GM12864 (cell line): ENCODE measurements around the gene YTHDC1.
"Not testable (repeated sequence)": the region's sequence is repeated elsewhere in the genome, so short reads cannot be mapped to it uniquely, and the experiment has no call there.

Source experiments
- DNase-seq: peaks from one replicate; pipeline ENCODE4 v3.0.0-alpha.2; 2011; ENCODE audit warnings: low read depth
- H3K4me3 ChIP-seq: 2 replicates; pipeline ENCODE4 v1.5.1; 2011; ENCODE audit warnings: mild to moderate bottlenecking, low read depth, low read length, control low read depth
- CTCF ChIP-seq: IDR thresholded peaks from 2 replicates; pipeline ENCODE4 v1.5.1; 2011; ENCODE audit warnings: low read depth, mild to moderate bottlenecking, moderate library complexity, low read length, control low read depth, inconsistent platforms; ENCODE audit errors: missing control alignments

The YTHDC1 gene

GRCh38 chr4:68299492-68300457 lies 50.1 kb downstream of the YTHDC1 start:
- H3K4me3 ChIP-seq = no peak overlapping the region
- no peak for DNase-seq
- no peak for TF ChIP-seq CTCF

- no peak overlapping the region for H3K4me3 ChIP-seq
- no peak for DNase-seq
- TF ChIP-seq CTCF = no peak
These were observed 52.8 kb downstream of the YTHDC1 start for GRCh38 chr4:68297137-68297536.

GRCh38 chr4:68291256-68291655 lies 58.6 kb downstream of the YTHDC1 start:
- H3K4me3 ChIP-seq = no peak overlapping the region
- no peak for TF ChIP-seq CTCF
- DNase-seq = no peak

GRCh38 chr4:68288393-68288740 lies 61.5 kb downstream of the YTHDC1 start:
- no peak overlapping the region for H3K4me3 ChIP-seq
- DNase-seq = no peak
- TF ChIP-seq CTCF = no peak

GRCh38 chr4:68287704-68288392 lies 62.0 kb downstream of the YTHDC1 start:
- DNase-seq = no peak
- H3K4me3 ChIP-seq = no peak overlapping the region
- TF ChIP-seq CTCF = no peak

- DNase-seq = no peak
- TF ChIP-seq CTCF = no peak
These were observed 66.2 kb downstream of the YTHDC1 start for GRCh38 chr4:68283714-68284113.

GRCh38 chr4:68283095-68283494 lies 66.8 kb downstream of the YTHDC1 start:
- H3K4me3 ChIP-seq = no peak overlapping the region
- DNase-seq = no peak
- no peak for TF ChIP-seq CTCF

More at GRCh38 chr4:68283714-68284113, 66.2 kb downstream of the YTHDC1 start:
- no peak overlapping the region for H3K4me3 ChIP-seq

GRCh38 chr4:68281796-68282740 lies 67.8 kb downstream of the YTHDC1 start:
- H3K4me3 ChIP-seq, DNase-seq: not testable (repeated sequence)
